ENCODE data around the gene STK11.

DNA sequence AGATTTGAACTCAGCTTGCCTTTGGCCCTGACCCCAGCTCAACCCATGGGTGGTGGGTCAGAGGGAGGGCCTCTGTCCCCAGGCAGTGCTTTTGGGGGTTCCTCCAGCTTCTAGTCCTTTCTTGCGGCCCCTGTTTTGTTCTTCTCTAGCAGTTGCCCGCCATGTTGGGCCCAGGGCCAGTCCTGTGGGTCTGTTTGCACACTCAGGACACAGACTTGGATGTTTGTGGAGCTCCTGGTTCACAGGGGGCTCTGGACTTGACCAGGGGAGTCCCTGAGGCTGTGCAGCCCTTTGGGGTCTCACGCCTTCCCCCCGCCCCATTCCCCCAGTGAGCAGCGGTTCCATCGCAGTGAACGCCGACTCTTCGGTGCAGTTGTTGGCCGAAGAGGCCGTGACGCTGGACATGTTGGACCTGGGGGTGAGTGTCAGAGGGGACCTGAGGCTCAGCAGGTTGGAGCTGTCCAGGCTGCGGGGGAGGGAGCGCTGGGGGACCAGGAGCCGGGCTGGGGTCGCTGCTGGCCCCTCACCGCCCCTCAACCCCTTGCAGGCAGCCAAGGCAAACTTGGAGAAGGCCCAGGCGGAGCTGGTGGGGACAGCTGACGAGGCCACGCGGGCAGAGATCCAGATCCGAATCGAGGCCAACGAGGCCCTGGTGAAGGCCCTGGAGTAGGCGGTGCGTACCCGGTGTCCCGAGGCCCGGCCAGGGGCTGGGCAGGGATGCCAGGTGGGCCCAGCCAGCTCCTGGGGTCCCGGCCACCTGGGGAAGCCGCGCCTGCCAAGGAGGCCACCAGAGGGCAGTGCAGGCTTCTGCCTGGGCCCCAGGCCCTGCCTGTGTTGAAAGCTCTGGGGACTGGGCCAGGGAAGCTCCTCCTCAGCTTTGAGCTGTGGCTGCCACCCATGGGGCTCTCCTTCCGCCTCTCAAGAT lies 38.5 kb downstream of the STK11 start:
- TF ChIP-seq, protein P1, sequence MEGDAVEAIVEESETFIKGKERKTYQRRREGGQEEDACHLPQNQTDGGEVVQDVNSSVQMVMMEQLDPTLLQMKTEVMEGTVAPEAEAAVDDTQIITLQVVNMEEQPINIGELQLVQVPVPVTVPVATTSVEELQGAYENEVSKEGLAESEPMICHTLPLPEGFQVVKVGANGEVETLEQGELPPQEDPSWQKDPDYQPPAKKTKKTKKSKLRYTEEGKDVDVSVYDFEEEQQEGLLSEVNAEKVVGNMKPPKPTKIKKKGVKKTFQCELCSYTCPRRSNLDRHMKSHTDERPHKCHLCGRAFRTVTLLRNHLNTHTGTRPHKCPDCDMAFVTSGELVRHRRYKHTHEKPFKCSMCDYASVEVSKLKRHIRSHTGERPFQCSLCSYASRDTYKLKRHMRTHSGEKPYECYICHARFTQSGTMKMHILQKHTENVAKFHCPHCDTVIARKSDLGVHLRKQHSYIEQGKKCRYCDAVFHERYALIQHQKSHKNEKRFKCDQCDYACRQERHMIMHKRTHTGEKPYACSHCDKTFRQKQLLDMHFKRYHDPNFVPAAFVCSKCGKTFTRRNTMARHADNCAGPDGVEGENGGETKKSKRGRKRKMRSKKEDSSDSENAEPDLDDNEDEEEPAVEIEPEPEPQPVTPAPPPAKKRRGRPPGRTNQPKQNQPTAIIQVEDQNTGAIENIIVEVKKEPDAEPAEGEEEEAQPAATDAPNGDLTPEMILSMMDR (IDR thresholded peaks at IDR 0.05) = peak; percentile 96 to 100 (median 97)
- TF ChIP-seq POLR2A (IDR thresholded peaks at IDR 0.05) (no peak), EP300 (IDR thresholded peaks at IDR 0.05) (peak in 1 of 2 donors; percentile 53)
